Endothelial cell of umbilical vein (primary cell): Measurements from ENCODE around the gene MON1A. TPM values are rescaled to one million over a fixed set of nuclear protein-coding genes. Genes with fewer than 3 reads are reported as not detected.

Experiments
- BruUV-seq: library from RNA; stranded (reverse); fragments of 400-500 nt; replicated peaks from 2 replicates; lab custom pipeline; 2021; lab: Mats Ljungman, UMichigan
- CTCF ChIA-PET: fragments of 300-600, 350-600 bp; sonication (Branson Sonifier 250); formaldehyde crosslinking; loops from one replicate; lab custom pipeline; 2021; ENCODE audit warnings: antibody characterized with exemption, inconsistent platforms; lab: Charles Lee
- POLR2A ChIA-PET: fragments of 300-600, 350-600 bp; sonication (Branson Sonifier 250); formaldehyde crosslinking; loops from one replicate; lab custom pipeline; 2021; ENCODE audit warnings: antibody characterized with exemption, inconsistent platforms; lab: Charles Lee
- DNase-seq: peaks from one replicate; pipeline ENCODE4 v3.0.0-alpha.2; 2011; ENCODE audit warnings: low read depth, low spot score
- FAIRE-seq: peaks from 2 replicates; lab custom pipeline; 2011; peaks lifted over from hg19 to GRCh38; lab: Jason Lieb, UNC
- H2AFZ ChIP-seq: 2 replicates; pipeline ENCODE4 v1.6.0; 2012; ENCODE audit warnings: low read depth, low read length, control low read depth, inconsistent platforms
- H3K27ac ChIP-seq: 2 replicates; pipeline ENCODE4 v1.5.1; 2011; ENCODE audit warnings: low read depth, mild to moderate bottlenecking, control low read depth, low read length, moderate library complexity; ENCODE audit not compliant: insufficient read depth
- H3K27me3 ChIP-seq, 2 experiments: 2 replicates each; pipeline versions ENCODE4 v1.6.0 to v1.6.1; 2011; ENCODE audit warnings: low read length in 2 of 2, mixed read lengths in 1 of 2; ENCODE audit not compliant: control insufficient read depth in 2 of 2, insufficient read depth in 2 of 2
- H3K36me3 ChIP-seq, 2 experiments: 2 replicates in 1 of 2; 3 replicates in 1 of 2; pipeline ENCODE4 v1.5.1; 2011; ENCODE audit warnings: low read length in 2 of 2, mild to moderate bottlenecking in 1 of 2, moderate library complexity in 1 of 2; ENCODE audit not compliant: control insufficient read depth in 2 of 2, insufficient read depth in 2 of 2; ENCODE audit errors: extremely low read depth in 1 of 2
- H3K4me1 ChIP-seq: 3 replicates; pipeline ENCODE4 v1.5.1; 2011; ENCODE audit warnings: mild to moderate bottlenecking, low read length; ENCODE audit not compliant: control insufficient read depth, insufficient read depth; ENCODE audit errors: extremely low read depth
- H3K4me2 ChIP-seq: 2 replicates; pipeline ENCODE4 v1.6.1; 2011; ENCODE audit warnings: low read length, control low read depth, mixed read lengths; ENCODE audit not compliant: insufficient read depth
- H3K4me3 ChIP-seq, 3 experiments: fragments of 200-600 bp in 1 of 3; sonication (generic), shearing (Covaris generic) in 1 of 3; replicated peaks in 1 of 3; 2 replicates each; pipeline ENCODE4 v1.5.1; 2011 to 2016; ENCODE audit warnings: control low read depth in 3 of 3, low read length in 3 of 3, mild to moderate bottlenecking in 2 of 3, inconsistent platforms in 1 of 3, low read depth in 1 of 3, moderate library complexity in 1 of 3; ENCODE audit not compliant: insufficient read depth in 1 of 3
- H3K79me2 ChIP-seq: 2 replicates; pipeline ENCODE4 v1.6.0; 2012; ENCODE audit warnings: low read length, inconsistent platforms; ENCODE audit not compliant: control insufficient read depth, insufficient read depth
- H3K9ac ChIP-seq: replicated peaks from 2 replicates; pipeline ENCODE3; 2011; ENCODE audit warnings: low read length, control low read depth; ENCODE audit not compliant: insufficient read depth; ENCODE audit errors: extremely low read depth
- H3K9me1 ChIP-seq: replicated peaks from 3 replicates; pipeline ENCODE4 v1.6.0; 2011; ENCODE audit warnings: mild to moderate bottlenecking, low read length; ENCODE audit not compliant: control insufficient read depth, insufficient read depth; ENCODE audit errors: extremely low read depth
- H3K9me3 ChIP-seq: replicated peaks from 2 replicates; pipeline ENCODE4 v1.5.1; 2012; ENCODE audit warnings: low read length, inconsistent platforms; ENCODE audit not compliant: control insufficient read depth, insufficient read depth
- H4K20me1 ChIP-seq: replicated peaks from 2 replicates; pipeline ENCODE3; 2011; ENCODE audit warnings: mild to moderate bottlenecking, low read length; ENCODE audit not compliant: control insufficient read depth, insufficient read depth; ENCODE audit errors: extremely low read depth
- EZH2 ChIP-seq: IDR thresholded peaks from 2 replicates; pipeline ENCODE4 v1.6.1; 2012; ENCODE audit warnings: borderline replicate concordance, low read depth, mild to moderate bottlenecking, moderate library complexity, low read length, inconsistent platforms; ENCODE audit not compliant: severe bottlenecking
- FOS ChIP-seq: IDR thresholded peaks from 2 replicates; pipeline ENCODE4 v1.6.1; 2011; ENCODE audit warnings: mild to moderate bottlenecking, low read length, moderate library complexity, borderline replicate concordance; ENCODE audit not compliant: insufficient read depth
- GATA2 ChIP-seq: IDR thresholded peaks from 2 replicates; pipeline ENCODE4 v1.7.0; 2011; ENCODE audit warnings: low read depth, mild to moderate bottlenecking, moderate library complexity, mixed read lengths, low read length; ENCODE audit not compliant: insufficient read length, insufficient read depth
- JUN ChIP-seq: IDR thresholded peaks from 2 replicates; pipeline ENCODE4 v1.6.1; 2011; ENCODE audit warnings: borderline replicate concordance, low read depth; ENCODE audit not compliant: insufficient read length, insufficient read depth
- MAX ChIP-seq: IDR thresholded peaks from 2 replicates; pipeline ENCODE4 v1.6.1; 2011; ENCODE audit not compliant: insufficient read depth, insufficient read length
- MYC ChIP-seq: IDR thresholded peaks from one replicate; pipeline ENCODE4 v1.6.1; 2011; ENCODE audit warnings: mild to moderate bottlenecking, low read depth, low read length
- POLR2A ChIP-seq: IDR thresholded peaks from 2 replicates; pipeline ENCODE4 v1.6.1; 2012; ENCODE audit warnings: low read depth, mild to moderate bottlenecking, control low read depth, low read length
- POLR2AphosphoS5 ChIP-seq: IDR thresholded peaks from 2 replicates; pipeline ENCODE4 v1.6.1; 2012; ENCODE audit warnings: low read depth, mild to moderate bottlenecking, control low read depth, low read length, moderate library complexity; ENCODE audit not compliant: insufficient read depth
- dilution Hi-C: fragments of 300-500 bp; cut with MboI; formaldehyde crosslinking; loops from one replicate; pipeline ENCODE4 v1.15.0; 2019; ENCODE audit warnings: low sequenced_read_pairs; ENCODE audit not compliant: extremely low pct_ligation_motif_present
- intact Hi-C: fragments of 100-400 bp; cut with micrococcal nuclease; formaldehyde crosslinking; loops from one replicate; pipeline ENCODE4 v1.10.0; 2022
- polyA plus RNA-seq, 4 experiments: library from polyadenylated mRNA; depleted of rRNA in 3 of 4; stranded (reverse) in 3 of 4; unstranded in 1 of 4; fragments of >200 nt; gene quantifications; 2 replicates each; pipeline versions ENCODE4 v1.2.1 to v1.2.3, GENCODE V29; 2011 to 2012; ENCODE audit warnings: missing spikeins in 1 of 4
- total RNA-seq: library from RNA; stranded (reverse); gene quantifications from 2 replicates; pipeline ENCODE4 v1.2.3, GENCODE V29; 2021
- TF ChIP-seq, protein P1 (sequence below), 2 donors: IDR thresholded peaks; 1 replicate in 1 of 2; 2 replicates in 1 of 2; pipeline ENCODE4 v1.5.1; 2011; ENCODE audit warnings: low read length in 2 of 2, mild to moderate bottlenecking in 2 of 2, moderate library complexity in 2 of 2, control low read depth in 1 of 2, inconsistent platforms in 1 of 2, low read depth in 1 of 2; ENCODE audit not compliant: insufficient read depth in 1 of 2; ENCODE audit errors: extremely low read depth in 1 of 2

MON1A gene
- total and polyA plus RNA-seq, 2 donors (not counting 3 experiments of a cell fraction or from before 2014, with no cell fraction given): 17.5 to 31.1 TPM

DNA sequence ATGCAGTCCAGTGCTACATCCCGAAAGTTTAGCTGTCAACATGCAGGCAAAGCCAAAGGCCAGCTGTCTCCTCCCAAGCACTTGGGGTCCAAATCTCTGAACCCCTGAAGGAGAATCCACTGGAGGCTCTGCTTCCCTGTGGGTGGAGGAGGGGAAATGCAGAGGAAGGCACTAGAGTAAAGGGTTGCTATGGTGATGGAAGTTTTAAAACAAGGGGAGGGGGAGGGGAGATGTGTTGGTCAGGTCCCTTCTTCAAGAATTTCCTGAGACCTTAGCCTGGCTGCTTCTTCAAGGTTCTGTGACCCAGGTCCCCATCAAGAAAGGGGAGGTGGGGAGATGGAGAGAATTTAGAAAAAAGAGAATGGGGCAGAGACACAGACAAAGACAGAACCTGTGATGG lies 62.2 kb downstream of the MON1A start:
- Histone ChIP-seq H3K4me2 (no peak overlapping the region), H3K9me1 (no peaks in the 10 kb centered on the region), H3K79me2 (no peaks in the 10 kb centered on the region), H3K4me3 (no peak overlapping the region), H4K20me1 (no peaks in the 10 kb centered on the region), H3K36me3 (no peaks in the 10 kb centered on the region), H2AFZ (no peak overlapping the region), H3K9ac (no peak overlapping the region), H3K27me3 (peaks cover 30 to 36% of the 10 kb centered on the region in 2 experiments), H3K9me3 (no peaks in the 10 kb centered on the region), H3K4me1 (no peaks in the 10 kb centered on the region), H3K27ac (no peak overlapping the region)
- POLR2A ChIA-PET: interaction anchor here (0.6 to 1.6 kb wide), 2 partner anchors 73 to 302 kb away, joined by 3 to 9 read pairs; no protein-coding TSS in a partner anchor
- DNase-seq (no peak), FAIRE-seq (no peak)
- no peak for TF ChIP-seq POLR2A
- no peak for TF ChIP-seq EZH2
- no peak for TF ChIP-seq FOS
- TF ChIP-seq GATA2: no peak
- TF ChIP-seq MYC: no peak
- TF ChIP-seq, protein P1, sequence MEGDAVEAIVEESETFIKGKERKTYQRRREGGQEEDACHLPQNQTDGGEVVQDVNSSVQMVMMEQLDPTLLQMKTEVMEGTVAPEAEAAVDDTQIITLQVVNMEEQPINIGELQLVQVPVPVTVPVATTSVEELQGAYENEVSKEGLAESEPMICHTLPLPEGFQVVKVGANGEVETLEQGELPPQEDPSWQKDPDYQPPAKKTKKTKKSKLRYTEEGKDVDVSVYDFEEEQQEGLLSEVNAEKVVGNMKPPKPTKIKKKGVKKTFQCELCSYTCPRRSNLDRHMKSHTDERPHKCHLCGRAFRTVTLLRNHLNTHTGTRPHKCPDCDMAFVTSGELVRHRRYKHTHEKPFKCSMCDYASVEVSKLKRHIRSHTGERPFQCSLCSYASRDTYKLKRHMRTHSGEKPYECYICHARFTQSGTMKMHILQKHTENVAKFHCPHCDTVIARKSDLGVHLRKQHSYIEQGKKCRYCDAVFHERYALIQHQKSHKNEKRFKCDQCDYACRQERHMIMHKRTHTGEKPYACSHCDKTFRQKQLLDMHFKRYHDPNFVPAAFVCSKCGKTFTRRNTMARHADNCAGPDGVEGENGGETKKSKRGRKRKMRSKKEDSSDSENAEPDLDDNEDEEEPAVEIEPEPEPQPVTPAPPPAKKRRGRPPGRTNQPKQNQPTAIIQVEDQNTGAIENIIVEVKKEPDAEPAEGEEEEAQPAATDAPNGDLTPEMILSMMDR (IDR thresholded peaks at IDR 0.05; ENCODE audit: extremely low read depth in 1 of 2, insufficient read depth in 1 of 2, low read depth in 1 of 2, low read length in 2 of 2): no peak
- TF ChIP-seq POLR2AphosphoS5: no peak
- no peak for TF ChIP-seq JUN
- no peak for TF ChIP-seq MAX
- intact Hi-C loops: no loop called here
- CTCF ChIA-PET: interaction anchor here (0.6 to 1.9 kb wide), 4 partner anchors 10 to 14 kb away, joined by 3 to 6 read pairs (median 4); no protein-coding TSS in a partner anchor
- dilution Hi-C loops: no loop called here
- no TSS peak for BruUV-seq
